Natural killer cell (primary cell): ENCODE results near the gene MDGA2. TPM values are rescaled to one million over a fixed set of nuclear protein-coding genes. Genes with fewer than 3 reads are reported as not detected.

Source experiments
- ATAC-seq, 3 donors: fragments of 150-1000 bp in 2 of 3; fragments of 200-7000 bp in 1 of 3; cut with Tn5 transposase; 1 replicate in 1 of 3; 2 replicates in 2 of 3; pipeline ENCODE4 v1.10.0; 2021; ENCODE audit warnings: mild to moderate bottlenecking in 2 of 3, moderate library complexity in 2 of 3
- DNase-seq, 2 donors: peaks; one replicate each; pipeline versions ENCODE4 v3.0.0 to v3.0.0-alpha.2; 2013 to 2021; ENCODE audit warnings: mixed read lengths in 1 of 2
- H3K27ac ChIP-seq: one replicate; pipeline ENCODE4 v1.5.1; 2013; ENCODE audit warnings: mild to moderate bottlenecking, low read length
- H3K27me3 ChIP-seq: one replicate; pipeline ENCODE4 v1.6.1; 2013; ENCODE audit warnings: low read length; ENCODE audit not compliant: control insufficient read depth, insufficient read depth
- H3K36me3 ChIP-seq: one replicate; pipeline ENCODE4 v1.6.1; 2013; ENCODE audit warnings: low read length; ENCODE audit not compliant: control insufficient read depth, insufficient read depth
- H3K4me1 ChIP-seq: one replicate; pipeline ENCODE4 v1.6.1; 2013; ENCODE audit warnings: low read length; ENCODE audit not compliant: control insufficient read depth, insufficient read depth
- H3K4me3 ChIP-seq: one replicate; pipeline ENCODE4 v1.5.1; 2013; ENCODE audit warnings: low read length
- H3K9me3 ChIP-seq: one replicate; pipeline ENCODE4 v1.6.1; 2013; ENCODE audit warnings: low read length; ENCODE audit not compliant: control insufficient read depth, insufficient read depth
- H3K27ac Mint-ChIP-seq, 2 donors: one replicate each; pipeline ENCODE4 v1.8.0; 2022; ENCODE audit warnings: mild to moderate bottlenecking in 2 of 2, mixed read lengths in 2 of 2, moderate library complexity in 1 of 2
- H3K27me3 Mint-ChIP-seq, 2 donors: one replicate each; pipeline ENCODE4 v1.8.0; 2022; ENCODE audit warnings: low read depth in 2 of 2, mixed read lengths in 2 of 2
- H3K36me3 Mint-ChIP-seq: one replicate; pipeline ENCODE4 v1.8.0; 2022; ENCODE audit warnings: mixed read lengths
- H3K4me1 Mint-ChIP-seq, 2 donors: one replicate each; pipeline ENCODE4 v1.8.0; 2022; ENCODE audit warnings: mixed read lengths in 2 of 2
- H3K4me3 Mint-ChIP-seq: one replicate; pipeline ENCODE4 v1.8.0; 2022; ENCODE audit warnings: mild to moderate bottlenecking, moderate library complexity, mixed read lengths
- H3K9me3 Mint-ChIP-seq, 2 donors: one replicate each; pipeline ENCODE4 v1.8.0; 2022; ENCODE audit warnings: mixed read lengths in 2 of 2
- CTCF ChIP-seq: fragments of 200-600 bp; IDR thresholded peaks from one replicate; pipeline ENCODE4 v1.8.0; 2022; ENCODE audit warnings: antibody characterized with exemption
- WGBS: methylation state at CpG from one replicate; pipeline ENCODE4 v1.1.7; 2013; ENCODE audit warnings: missing lambda C conversion rate; ENCODE audit not compliant: insufficient coverage; 5-methylcytosine and 5-hydroxymethylcytosine counted together
- intact Hi-C: fragments of 100-400 bp; cut with micrococcal nuclease; formaldehyde crosslinking; loops from one replicate; pipeline ENCODE4 v1.14.2; 2022
- total RNA-seq, 4 donors: library from RNA; stranded (reverse); fragments of 120-200 nt in 1 of 4; gene quantifications; one replicate each; pipeline versions ENCODE4 v1.2.3 to v1.2.4, GENCODE V29; 2013 to 2022

Gene MDGA2
- total RNA-seq, 3 donors from 2014 or later (not counting 1 experiment from before 2014, with no cell fraction given) = not detected

GRCh38 chr14:47674543-47675465 lies 601 bp downstream of the MDGA2 start:
- WGBS = 4% methylated on average over 81 of the region's 81 CpGs
- Histone ChIP-seq H3K9me3 (no peaks in the 10 kb centered on the region), H3K4me1 (no peaks in the 10 kb centered on the region), H3K27ac (no peak overlapping the region), H3K27me3 (peaks cover 6% of the 10 kb centered on the region), H3K36me3 (no peaks in the 10 kb centered on the region), H3K4me3 (no peak overlapping the region)
- H3K4me3 Mint-ChIP-seq = no peak overlapping the region
- DNase-seq (no peak), ATAC-seq (no peak)
- H3K9me3 Mint-ChIP-seq = peaks cover 0 to 3% of the 10 kb centered on the region in 2 donors
- intact Hi-C loops = no loop called here
- peaks cover 11 to 26% of the 10 kb centered on the region in 2 donors for H3K27me3 Mint-ChIP-seq
- H3K4me1 Mint-ChIP-seq = no peaks in the 10 kb centered on the region
- H3K36me3 Mint-ChIP-seq = no peaks in the 10 kb centered on the region
- TF ChIP-seq CTCF = no peak
- no peak overlapping the region for H3K27ac Mint-ChIP-seq

- no peak for TF ChIP-seq CTCF
- Histone ChIP-seq H3K27me3 (peaks cover 6% of the 10 kb centered on the region), H3K36me3 (no peaks in the 10 kb centered on the region), H3K4me3 (no peak overlapping the region), H3K9me3 (no peaks in the 10 kb centered on the region), H3K4me1 (no peaks in the 10 kb centered on the region), H3K27ac (no peak overlapping the region)
- Mint-ChIP-seq H3K36me3 (no peaks in the 10 kb centered on the region), H3K27ac (no peak overlapping the region), H3K9me3 (peaks cover 0 to 3% of the 10 kb centered on the region in 2 donors), H3K4me3 (no peak overlapping the region), H3K27me3 (peaks cover 11 to 26% of the 10 kb centered on the region in 2 donors), H3K4me1 (no peaks in the 10 kb centered on the region)
- no peak for ATAC-seq
- no peak for DNase-seq
- intact Hi-C loops = no loop called here
- WGBS = 6% methylated on average over 36 of the region's 36 CpGs
Measured at GRCh38 chr14:47674148-47674542, 1.3 kb downstream of the MDGA2 start.

- no peak overlapping the region for H3K4me3 ChIP-seq
- H3K36me3 Mint-ChIP-seq = no peaks in the 10 kb centered on the region
- 91% methylated on average over 21 of the region's 28 CpGs for WGBS
- no peak for TF ChIP-seq CTCF
- H3K4me1 ChIP-seq = no peaks in the 10 kb centered on the region
- no peaks in the 10 kb centered on the region for H3K36me3 ChIP-seq
- ATAC-seq (no peak), DNase-seq (no peak)
- H3K27me3 ChIP-seq = no peaks in the 10 kb centered on the region
- H3K4me1 Mint-ChIP-seq = no peaks in the 10 kb centered on the region
- no peak overlapping the region for H3K27ac Mint-ChIP-seq
- intact Hi-C loops = no loop called here
- H3K27ac ChIP-seq = no peak overlapping the region
- no peaks in the 10 kb centered on the region for H3K27me3 Mint-ChIP-seq
- H3K9me3 ChIP-seq = no peaks in the 10 kb centered on the region
- H3K4me3 Mint-ChIP-seq = no peak overlapping the region
- H3K9me3 Mint-ChIP-seq = peaks cover 3 to 10% of the 10 kb centered on the region in 2 donors
Measured at GRCh38 chr14:47665337-47666134, 9.9 kb downstream of the MDGA2 start.
